HG03095 (cell line): ENCODE results near the gene SLC9A7.

ENCODE experiments used
- ATAC-seq: cut with Tn5 transposase; IDR thresholded peaks from one replicate; pipeline ENCODE4 v1.9.1; 2021; ENCODE audit warnings: moderate library complexity; ENCODE audit not compliant: unreplicated experiment

SLC9A7 gene

DNA sequence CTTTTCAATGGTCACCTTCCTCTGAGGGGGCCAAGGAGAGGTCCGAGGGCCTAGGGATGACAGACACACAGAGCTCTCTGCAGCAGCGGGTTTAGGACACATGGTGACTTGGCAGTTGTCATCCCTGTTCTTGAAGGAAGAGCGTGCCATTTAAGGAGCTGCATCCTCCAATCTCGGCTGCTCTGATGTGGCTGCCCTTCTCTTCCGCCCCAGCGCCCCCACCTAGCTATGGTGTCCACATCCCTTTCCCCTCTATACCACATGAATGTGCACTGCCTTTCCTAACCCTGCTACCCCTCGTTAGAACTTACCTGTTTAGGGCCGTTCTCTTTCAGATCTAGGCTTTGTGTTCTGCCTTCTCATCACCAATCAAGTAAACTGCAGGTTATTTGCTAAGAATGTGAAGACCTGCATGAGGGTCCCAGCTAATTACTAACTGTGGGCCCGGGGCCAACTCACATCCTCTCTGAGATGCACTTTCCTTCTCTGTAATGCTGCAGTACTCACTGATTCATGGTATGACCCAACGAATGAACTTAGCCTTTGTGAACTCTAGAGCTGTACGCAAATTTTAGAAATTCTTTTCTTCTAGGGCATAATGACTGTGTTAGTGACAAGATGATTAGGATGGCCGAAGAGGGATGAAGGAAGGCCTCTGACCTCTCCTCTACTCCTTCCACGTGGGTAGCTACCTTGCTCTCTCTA is 147.1 kb downstream of the SLC9A7 start:
- no peak for ATAC-seq

DNA sequence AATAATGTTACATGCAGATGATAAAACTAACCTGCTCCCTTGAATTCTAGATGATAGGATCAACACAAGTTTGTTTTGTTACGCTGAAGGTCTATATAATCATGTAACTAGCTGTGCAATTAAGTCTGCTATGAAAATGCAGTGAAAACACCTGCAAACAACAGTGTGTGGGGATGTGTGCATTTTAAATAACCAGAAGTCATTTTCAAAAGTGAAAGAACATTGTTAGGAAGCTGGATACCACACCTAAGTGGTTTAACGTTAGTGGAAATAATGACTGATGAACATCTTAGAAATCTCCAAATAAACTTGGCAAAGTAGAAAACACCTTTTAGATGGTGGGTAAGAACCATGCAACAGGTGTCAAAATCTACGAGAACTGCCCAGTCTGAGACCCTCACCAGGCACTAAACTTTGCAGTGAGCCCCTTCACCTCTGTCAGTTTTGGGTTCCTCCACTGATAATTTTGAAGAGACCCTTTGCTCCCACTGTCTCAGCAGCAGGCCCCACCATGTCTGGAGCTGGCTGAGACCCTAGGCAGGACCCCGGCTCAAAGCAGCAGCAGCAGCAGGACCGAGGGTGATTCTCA is 148.8 kb downstream of the SLC9A7 start:
- no peak for ATAC-seq

DNA sequence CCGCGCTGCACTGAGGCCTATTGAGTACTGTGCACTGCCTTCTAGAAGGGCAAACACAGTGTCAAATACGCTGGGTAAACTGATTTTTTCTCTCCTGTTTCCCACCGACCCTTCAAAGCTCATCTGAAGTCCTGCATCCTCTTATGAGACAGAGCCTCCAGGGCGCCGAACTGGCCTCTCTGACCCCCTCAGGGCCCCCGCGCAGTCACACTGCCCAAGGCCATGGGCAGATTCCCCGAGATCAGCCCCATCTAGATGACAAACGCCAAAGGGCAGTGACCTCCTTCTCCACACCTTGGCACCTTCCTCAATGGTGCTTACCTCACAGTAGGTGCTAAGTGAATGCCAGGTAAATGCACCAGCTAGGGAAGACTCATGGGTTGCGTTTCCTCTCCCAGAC is 151.0 kb downstream of the SLC9A7 start:
- no peak for ATAC-seq

DNA sequence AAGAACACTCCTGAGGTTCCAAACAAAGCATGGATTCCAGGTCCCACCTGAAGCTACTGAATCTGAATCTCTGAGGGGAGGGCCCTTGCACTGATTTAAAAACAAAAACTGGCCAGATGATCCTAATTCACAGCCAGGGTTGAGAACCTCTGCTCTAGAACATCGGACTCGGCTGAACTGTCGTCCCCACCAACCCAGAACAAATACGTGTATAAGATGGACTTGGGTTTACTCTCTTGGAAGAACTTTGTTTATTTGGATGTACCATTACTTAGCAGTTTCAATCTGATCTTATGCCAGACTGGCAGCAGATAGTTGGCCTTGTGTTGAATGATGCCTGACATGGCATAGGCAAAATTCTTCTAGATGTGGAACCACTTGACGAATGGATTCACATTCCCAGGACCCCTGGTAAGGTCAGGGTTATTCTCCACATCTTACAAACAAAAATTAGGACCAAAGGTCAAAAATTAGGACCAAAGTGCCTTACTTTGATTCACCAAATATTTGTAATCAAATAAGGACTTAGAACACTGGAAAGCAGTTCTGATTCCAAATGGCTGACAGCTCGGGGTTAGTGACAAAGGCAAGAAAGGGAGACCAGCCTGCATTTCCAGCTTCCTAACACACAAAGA is 156.3 kb downstream of the SLC9A7 start:
- ATAC-seq: no peak

DNA sequence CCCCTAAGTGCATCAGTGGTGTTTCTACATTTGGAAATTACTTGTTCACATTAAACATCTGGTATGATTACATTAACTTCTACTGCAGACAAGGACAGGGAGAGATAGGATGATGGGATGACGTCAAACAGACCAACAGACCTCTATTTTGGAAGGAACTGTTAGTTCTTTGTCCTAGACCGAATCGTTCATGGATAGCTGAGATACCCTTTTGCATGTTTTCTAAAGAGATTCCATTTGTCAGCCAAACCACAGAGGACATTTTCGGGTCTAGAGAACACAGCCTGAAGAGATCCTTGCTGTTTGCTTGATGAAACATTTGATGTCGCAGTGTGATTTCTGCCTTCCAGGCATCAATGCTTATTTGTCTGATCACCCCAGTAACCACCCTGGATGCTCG is 157.6 kb downstream of the SLC9A7 start:
- ATAC-seq: no peak

DNA sequence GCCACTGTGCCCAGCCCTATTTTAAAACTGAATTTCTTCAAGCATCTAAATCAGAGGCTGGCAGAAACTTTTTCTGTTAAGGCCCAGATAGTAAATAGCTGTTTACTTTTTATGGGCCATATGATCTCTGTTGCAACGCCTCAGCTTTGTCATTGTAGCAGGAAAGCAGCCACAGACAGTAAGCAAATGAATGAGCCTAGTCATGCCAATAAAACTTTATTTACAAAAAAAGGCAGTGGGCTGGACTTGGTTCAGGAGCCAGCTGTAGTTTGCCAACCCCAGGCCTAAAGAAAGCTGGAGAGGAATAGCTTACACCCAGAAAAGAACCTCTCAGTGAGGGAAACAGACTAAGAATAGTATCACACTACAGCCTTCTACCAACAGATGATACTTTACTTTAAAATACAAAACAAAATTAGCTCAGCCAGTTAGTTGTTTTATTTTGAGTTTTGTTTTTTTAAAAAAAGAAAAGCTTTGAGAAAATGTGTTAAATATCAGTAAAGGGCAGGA is 159.8 kb downstream of the SLC9A7 start:
- ATAC-seq: no peak

DNA sequence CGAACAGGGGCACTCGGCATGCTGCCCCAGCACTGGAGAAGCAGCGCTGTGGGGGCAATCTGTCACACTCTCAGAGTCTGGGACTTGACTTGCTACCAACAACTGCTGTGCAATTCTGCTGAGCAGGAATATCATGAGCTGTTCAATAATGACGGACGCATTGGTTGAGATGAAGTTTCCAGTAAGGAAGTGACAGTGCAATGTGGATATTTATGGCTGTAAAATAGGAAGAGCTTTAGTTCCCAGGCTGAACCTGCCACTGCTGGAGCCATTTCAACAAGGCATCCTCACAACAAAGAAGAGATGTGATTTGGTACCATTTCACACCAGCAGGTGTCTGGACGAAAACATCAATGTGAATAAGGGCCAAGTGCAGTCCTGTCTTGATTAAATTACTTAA is 161.1 kb downstream of the SLC9A7 start:
- ATAC-seq: no peak

DNA sequence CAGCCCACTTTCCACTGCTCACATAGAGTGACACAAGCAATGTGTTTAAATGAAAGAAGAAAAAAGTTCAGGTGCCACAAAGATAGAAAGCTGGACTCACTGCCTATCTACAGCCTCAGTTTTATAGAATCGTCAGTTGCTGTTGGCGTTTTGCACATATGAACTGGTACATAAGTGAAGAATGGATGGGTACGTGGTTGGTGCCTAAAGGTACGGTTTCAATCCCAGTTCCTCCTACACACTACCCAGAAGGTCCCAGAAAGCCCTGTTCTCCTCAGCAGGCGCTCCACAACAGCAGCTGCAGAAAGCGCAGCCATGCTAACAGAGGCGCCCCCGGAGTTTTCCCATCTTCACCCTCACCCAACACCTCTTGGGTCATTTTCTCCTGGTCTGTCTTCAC is 161.7 kb downstream of the SLC9A7 start:
- ATAC-seq: no peak

DNA sequence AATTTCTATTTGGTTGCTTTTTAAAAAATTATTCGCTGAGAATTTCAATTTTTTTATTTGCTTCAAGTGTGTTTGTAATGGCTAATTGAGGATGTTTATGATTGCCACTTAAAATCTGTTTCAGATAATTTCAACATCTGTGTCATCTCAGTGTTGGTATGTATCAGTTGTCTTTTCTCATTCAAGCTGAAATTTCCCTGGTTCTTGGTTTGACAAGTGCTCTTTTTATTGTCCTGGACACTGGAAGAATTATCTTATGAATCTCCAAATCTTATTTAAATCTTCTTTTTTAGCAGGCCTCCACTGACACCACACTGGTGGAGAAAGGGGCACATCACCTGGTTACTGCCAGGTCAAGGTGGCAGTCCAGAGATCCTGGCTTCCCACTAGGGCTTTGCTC is 163.8 kb downstream of the SLC9A7 start:
- no peak for ATAC-seq

DNA sequence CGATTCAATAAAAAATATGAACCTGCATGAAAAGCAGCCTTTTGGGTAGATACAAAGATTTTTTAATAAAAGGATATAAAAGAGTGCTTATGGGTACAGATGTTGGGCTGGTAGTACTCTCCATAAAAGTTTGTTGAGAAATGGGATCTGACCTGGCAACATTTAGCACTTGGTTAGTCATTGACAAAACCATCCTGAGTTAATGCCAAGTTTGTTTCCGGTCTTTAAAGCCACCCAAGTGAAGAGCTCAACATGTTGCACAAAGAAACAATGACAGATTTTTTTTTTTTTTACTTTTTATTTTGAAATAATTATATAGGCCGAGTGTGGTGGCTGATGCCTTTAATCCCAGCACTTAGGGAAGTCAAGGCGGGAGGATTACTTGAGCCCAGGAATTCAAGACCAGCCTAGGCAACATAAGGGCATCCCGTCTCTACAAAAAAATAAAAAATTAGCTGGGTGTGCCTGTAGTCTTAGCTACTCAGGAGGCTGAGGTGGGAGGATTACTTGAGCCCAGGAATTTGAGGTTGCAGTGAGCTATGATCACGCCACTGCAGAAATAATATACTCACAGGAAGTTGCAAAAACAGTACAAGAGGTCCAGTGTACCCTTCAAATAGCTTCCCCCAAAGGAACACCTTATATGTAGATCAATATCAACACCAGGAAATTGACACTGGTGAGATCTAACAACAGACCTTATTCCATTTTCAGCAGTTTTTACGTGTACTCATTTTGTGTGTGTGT is 168.8 kb downstream of the SLC9A7 start:
- no peak for ATAC-seq

DNA sequence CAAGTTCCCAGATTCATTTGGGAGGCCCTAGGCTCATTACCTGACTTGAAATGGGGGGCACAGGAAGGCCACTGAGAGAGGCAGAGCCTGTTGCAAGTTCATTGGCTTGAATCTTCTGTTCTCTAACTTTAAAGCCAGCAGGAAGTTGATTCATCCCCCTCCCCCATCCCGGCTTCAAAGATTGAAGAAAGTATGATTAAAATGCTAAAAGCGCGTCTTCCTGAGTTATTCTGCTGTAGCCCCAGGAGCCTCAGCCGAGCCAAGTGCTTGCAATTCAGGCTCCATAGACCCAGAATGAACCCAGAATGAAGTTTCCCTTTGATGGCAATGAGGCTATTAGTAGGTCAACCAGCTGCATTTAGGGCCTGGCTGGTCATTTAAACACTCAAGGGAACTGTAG is 170.7 kb downstream of the SLC9A7 start:
- ATAC-seq: no peak

DNA sequence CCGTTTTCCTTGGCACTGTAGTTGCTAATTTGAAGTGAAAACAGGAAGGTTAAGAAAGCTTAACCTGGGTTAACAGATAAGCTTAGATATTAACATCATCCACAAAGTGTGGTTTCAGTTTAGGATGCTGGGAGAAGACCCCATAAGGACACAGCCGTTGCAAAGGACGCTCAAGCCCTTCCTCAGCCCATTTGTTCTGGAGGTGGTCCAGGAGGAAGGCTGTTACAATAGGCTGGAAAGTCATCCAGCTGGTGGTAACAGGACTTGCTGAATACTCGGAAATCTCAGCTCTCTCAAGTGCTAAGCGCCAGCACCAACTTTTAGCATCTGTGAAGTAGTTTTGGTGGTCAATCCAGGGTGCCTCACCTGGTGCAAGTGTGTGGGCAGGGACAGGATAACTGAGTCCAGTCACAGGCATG is 171.2 kb downstream of the SLC9A7 start:
- ATAC-seq: no peak

DNA sequence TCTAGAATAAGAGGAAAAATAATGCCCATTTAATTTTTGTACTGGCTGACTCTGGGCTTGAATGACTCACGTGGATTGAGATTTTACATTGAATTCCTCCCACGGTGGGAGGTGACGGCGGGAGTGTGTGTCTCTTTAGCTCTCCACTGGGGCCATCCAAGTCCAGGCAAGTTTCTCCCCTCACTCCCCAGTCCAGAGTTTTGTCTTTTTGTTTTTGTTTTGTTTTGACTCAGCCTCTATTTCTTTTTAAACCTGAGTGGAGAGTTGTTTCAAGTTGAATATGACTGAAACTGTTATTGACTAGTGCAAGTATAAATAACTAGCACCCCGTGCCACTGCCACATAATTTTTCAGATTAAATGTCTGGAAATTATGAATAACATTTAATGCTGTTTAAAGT is 171.8 kb downstream of the SLC9A7 start:
- peak; percentile 74 for ATAC-seq

DNA sequence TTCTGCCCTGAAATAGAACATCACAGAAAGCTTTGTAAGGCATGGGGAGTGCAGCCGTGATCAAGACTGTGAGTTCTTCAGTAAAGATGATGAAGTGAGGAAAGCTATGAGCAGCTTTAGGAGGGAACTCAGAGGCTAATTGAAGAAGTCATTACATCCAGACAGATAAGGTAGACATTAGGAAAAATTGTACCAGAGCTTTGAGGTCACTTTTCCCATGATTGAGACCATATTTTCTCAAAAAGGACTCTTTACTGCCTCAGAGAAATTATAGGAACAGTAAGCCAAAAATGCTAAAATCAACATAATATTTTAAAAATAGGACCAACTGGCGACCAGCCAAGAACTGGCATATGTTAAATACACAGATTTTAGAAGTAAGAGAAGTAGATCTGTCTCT is 174.2 kb downstream of the SLC9A7 start:
- ATAC-seq: no peak

DNA sequence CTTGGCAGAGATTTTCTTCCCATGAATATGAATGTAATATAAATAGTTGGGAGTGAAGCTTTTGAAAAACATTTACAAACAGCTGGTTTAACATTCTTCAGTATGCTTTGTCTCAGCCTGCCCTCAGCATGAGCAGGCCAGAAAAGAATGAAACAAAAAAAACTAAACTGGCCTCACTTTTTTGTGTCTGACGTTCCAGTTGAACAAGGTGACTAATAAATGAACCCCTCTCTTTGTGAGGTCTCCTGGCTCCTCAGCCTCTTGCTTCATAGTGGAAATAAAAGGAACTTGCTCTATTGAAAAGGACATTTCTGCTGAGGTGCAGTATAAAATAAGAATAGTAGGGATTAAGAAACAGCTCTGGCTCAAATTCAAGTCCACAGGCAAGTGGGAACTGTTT is 176.0 kb downstream of the SLC9A7 start:
- no peak for ATAC-seq

DNA sequence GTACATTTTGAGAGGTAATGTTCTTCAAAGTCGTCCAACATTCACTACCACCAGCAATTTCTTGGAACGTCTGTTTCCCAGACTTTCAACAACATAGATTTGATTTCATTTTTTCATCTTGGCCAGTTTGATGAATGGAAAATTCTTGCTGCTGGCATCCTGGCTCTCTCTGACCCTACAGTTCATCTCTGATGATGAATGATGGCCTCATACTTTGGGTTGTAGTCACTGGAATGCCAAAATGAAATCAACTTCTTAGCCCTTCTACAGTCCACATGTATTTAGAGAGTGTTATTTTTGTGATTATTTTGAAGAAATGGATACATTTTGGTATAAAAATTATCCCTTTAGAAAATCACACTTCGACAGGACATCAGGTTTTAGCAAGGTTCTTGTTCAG is 176.6 kb downstream of the SLC9A7 start:
- no peak for ATAC-seq

DNA sequence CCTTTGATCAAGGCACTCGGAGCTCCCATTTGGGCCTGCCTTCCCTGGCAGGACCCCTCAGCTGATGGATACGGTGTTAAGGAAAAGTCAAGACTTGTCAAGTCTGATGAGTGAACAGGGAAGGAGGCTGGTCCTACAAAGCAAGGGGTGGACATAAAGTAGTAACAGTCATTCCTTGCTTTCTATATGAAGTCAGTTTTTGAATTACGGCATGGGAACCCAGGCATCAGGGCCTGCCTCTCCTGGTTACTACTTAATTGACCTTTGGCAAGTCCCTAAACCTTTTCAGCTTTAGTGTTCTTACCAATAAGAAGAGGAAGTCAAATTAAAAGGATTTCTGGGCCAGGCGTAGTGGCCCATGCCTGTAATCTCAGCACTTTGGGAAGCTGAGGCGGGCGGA is 178.3 kb downstream of the SLC9A7 start:
- ATAC-seq: no peak

DNA sequence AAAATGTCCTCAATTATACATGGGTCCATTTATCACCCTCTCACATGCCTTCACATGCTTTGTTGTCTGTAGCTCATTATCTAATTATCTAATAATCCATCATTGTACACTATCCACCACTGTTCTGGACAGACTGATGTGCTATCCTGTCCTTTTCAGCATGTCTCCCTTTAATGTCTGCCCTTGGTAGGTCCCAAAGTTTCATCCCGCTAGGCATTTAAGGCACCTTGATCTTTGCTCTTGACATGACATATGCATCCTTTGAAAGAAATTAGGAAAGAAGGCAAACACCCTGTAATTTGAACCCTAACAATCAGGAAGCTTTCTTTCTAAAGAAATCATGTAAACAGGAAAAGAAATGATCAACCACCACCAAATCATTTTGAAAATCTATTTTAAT is 179.7 kb downstream of the SLC9A7 start:
- no peak for ATAC-seq

DNA sequence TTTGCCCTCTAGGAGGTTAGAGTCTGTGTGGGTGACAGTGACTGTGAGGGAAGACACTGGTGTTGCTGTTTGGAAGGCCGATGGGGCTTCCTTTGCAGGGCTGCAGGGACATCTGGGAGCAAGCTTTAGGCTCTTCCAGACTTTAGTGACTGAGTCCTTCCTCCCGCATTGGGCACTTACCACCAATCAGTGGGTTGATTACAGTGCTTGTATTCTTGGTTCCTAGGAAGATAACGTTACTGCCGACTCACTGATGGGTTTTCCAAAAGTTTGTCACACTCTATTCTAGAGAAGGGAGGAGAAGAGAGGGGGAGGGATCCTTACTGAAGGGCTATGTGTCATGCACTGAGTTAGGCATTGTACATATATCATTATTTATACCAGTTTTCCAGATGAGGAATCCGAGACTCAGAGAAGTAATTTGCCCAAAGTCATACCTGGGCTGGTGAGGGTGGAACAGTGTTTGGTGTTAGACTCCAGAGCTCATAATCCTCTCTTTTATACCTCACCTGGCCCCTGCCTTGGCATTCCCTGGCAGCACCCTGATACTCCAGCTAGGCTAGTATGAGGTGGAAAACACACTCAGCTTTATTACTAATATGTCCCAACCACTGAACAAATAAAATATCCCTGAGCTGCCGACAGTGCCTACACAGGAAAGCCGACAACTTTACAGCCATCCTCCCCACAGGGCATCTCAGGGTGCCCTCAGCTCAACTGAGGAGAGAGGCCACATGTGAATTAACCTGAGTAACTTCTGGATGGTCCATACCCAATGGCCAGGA is 181.5 kb downstream of the SLC9A7 start:
- no peak for ATAC-seq

DNA sequence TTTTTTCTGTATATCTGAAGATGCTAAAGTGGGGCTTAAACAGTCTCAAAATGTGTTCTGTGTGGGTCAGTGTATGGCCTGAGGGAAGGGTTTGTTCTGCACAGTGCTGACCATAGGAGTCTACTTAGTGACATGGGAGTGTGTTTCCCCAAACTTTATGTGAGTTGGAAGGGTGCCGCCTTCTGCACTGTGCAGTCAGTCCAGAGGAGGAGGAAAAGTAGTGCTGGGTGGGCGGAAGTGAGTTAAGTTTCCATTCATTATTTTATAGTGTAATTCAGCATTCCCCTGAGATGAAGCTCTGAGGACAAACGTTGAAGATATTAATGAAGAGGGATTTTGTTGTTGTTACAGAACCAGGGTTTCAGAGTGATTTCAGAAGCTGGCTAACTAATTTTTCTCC is 182.5 kb downstream of the SLC9A7 start:
- no peak for ATAC-seq

DNA sequence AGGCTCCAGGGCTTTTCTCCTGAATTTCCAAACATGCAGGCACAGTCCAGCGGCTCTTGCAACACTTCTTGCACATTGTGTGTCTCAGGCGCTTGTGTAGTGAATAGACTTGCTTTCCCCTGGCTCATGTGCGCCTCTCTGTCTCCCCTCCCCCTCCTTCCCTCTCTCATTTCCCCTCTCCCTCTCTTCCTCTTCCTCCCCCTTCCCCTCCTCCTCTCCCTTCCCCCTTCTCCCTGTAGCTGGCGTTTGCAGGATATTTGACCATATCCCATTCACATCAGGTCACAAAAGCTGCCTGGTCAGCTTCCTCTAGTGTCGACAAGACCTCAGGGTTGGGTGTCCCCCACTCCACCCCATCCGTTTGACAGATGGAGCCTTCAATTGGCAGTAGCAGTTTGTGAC is 182.9 kb downstream of the SLC9A7 start:
- ATAC-seq: no peak
